Measurements from ENCODE around the gene KRTAP4-12.
"Not testable (repeated sequence)": the region's sequence is repeated elsewhere in the genome, so short reads cannot be mapped to it uniquely, and the experiment has no call there.

The KRTAP4-12 gene

DNA sequence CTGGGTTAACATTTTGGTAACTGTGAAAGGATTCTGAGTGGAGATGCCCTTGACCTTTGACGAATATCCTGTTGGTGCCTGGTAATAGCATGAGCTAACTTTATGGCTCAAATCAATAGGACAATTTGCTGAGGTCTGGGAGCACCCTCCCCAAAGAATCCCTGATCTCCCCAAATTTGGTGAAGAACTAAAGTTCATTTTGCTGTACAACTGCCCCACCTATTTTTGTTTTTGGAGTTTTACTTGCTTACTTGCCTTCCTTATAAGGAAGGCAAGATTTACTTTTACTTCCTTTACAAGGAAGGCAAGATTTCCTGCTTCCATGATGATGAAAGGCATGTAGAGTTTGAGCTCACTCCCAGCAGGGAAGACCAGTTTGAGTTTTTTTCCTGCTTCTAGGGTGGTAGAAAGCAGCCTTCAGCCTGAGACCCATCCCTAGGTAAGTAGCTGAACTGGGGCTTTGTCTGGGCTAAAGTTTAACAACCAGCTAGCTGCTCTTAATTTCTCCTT, 16.0 kb downstream of the KRTAP4-12 start:
- H3K36me3 ChIP-seq (ENCODE audit: control insufficient read depth, insufficient read depth, low read length) = no peaks in the 10 kb centered on the region
- peaks cover 30% of the 10 kb centered on the region for H3K9me3 ChIP-seq (ENCODE audit: control insufficient read depth, insufficient read depth, low read length)
- H3K27me3 ChIP-seq (ENCODE audit: control insufficient read depth, insufficient read depth, low read length) = no peaks in the 10 kb centered on the region
- H3K27ac ChIP-seq (ENCODE audit: low read depth, low read length) = peak overlapping the region; percentile 28
- H3K4me3 ChIP-seq (ENCODE audit: low read depth, low read length) = no peak overlapping the region
- peaks cover 21% of the 10 kb centered on the region for H3K4me1 ChIP-seq (ENCODE audit: control insufficient read depth, insufficient read depth, low read length)
- no peak overlapping the region; the same call in 1 of the 2 replicates for H3K9ac ChIP-seq (ENCODE audit: low read depth, low read length)

DNA sequence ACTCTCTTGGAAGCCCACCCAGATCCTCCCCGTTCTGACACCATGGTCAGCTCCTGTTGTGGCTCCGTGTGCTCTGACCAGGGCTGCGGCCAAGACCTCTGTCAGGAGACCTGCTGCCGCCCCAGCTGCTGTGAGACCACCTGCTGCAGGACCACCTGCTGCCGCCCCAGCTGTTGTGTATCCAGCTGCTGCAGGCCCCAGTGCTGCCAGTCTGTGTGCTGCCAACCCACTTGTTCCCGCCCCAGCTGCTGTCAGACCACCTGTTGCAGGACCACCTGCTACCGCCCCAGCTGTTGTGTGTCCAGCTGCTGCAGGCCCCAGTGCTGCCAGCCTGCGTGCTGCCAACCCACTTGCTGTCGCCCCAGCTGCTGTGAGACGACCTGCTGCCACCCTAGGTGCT, 18.6 kb downstream of the KRTAP4-12 start, which contains the start of gene KRTAP4-9:
KRTAP4-9 (plus strand) TSS at position 43 of the 400 bp plus-strand sequence; CDS start at position 43, 0 bp downstream.
- not testable (repeated sequence) for H3K36me3 ChIP-seq (ENCODE audit: control insufficient read depth, insufficient read depth, low read length); H3K9me3 ChIP-seq (ENCODE audit: control insufficient read depth, insufficient read depth, low read length); H3K9ac ChIP-seq (ENCODE audit: low read depth, low read length); H3K27ac ChIP-seq (ENCODE audit: low read depth, low read length); H3K4me3 ChIP-seq (ENCODE audit: low read depth, low read length); H3K27me3 ChIP-seq (ENCODE audit: control insufficient read depth, insufficient read depth, low read length)
- peaks cover 21% of the 10 kb centered on the region for H3K4me1 ChIP-seq (ENCODE audit: control insufficient read depth, insufficient read depth, low read length)

DNA sequence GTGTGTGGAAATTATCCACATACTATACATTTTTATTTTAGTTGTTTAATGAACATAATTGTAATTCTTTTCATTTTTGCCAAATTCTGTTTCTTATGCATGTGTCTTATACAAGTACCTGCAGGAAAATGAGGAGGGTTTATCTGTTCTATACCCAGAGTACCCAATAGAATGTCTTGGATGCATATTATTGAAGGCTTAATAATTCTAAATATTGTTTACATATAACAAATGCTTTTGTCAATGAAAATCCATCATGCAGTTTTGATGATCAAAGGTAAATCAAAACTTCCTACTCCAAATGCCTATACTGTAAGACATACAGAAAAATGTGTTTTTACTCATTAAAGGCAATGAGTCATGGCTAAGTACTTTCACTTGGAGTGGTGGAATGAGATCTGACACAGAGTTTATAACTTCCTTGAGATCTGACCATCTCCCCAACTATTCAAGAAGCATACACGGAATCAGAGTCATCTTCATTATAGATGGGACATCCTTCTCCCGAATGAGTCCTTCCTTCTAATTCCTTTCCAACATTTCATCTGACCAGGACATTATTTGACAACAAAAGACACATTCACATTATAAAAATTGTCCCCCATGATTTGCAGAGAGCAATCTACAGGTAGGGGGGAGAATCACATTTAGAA, 19.5 kb downstream of the KRTAP4-12 start:
- H3K27me3 ChIP-seq (ENCODE audit: control insufficient read depth, insufficient read depth, low read length); H3K27ac ChIP-seq (ENCODE audit: low read depth, low read length); H3K9ac ChIP-seq (ENCODE audit: low read depth, low read length); H3K36me3 ChIP-seq (ENCODE audit: control insufficient read depth, insufficient read depth, low read length); H3K9me3 ChIP-seq (ENCODE audit: control insufficient read depth, insufficient read depth, low read length); H3K4me3 ChIP-seq (ENCODE audit: low read depth, low read length): not testable (repeated sequence)
- peaks cover 21% of the 10 kb centered on the region for H3K4me1 ChIP-seq (ENCODE audit: control insufficient read depth, insufficient read depth, low read length)

- H3K36me3 ChIP-seq (ENCODE audit: control insufficient read depth, insufficient read depth, low read length) = no peaks in the 10 kb centered on the region
- no peak overlapping the region for H3K9ac ChIP-seq (ENCODE audit: low read depth, low read length)
- peaks cover 21% of the 10 kb centered on the region for H3K4me1 ChIP-seq (ENCODE audit: control insufficient read depth, insufficient read depth, low read length)
- no peak overlapping the region for H3K4me3 ChIP-seq (ENCODE audit: low read depth, low read length)
- 0 out of 2 replicates have a peak, but pooled peaks cover 8% of the 10 kb centered on the region for H3K9me3 ChIP-seq (ENCODE audit: control insufficient read depth, insufficient read depth, low read length)
- H3K27ac ChIP-seq (ENCODE audit: low read depth, low read length) = no peak overlapping the region
- H3K27me3 ChIP-seq (ENCODE audit: control insufficient read depth, insufficient read depth, low read length) = no peaks in the 10 kb centered on the region
Observed at GRCh38 chr17:41103896-41104295, 20.1 kb downstream of the KRTAP4-12 start.

DNA sequence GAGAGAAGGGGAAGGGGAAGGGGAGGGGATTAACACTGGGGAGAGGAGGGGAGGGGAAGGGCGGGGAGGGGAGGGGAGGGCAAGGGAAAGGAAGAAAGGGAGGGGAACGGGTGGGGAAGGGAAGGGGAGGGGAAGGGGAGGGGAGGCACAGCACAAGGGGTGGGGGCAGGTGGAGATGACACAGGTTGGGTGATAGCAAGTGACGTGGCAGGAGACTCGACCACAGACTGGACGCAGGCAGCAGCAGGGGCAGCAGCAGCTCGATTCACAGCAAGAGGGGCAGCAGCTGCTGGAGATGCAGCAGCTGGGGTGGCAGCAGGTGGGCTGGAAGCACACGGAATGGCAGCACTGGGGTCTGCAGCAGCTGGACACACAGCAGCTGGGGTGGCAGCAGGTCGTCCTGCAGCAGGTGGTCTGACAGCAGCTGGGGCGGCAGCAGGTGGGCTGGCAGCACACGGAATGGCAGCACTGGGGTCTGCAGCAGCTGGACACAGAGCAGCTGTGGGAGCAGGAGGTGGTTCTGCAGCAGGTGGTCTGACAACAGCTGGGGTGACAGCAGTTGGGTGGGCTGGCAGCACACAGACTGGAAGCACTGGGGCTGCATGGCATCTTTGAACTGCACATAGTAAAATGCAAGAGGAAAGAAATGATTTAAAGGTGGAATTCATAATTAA, 22.3 kb downstream of the KRTAP4-12 start, which contains the start of gene KRTAP4-16:
KRTAP4-16 (minus strand) TSS at position 624 of the 674 bp plus-strand sequence; CDS start at position 624, 0 bp downstream.
- no peaks in the 10 kb centered on the region for H3K27me3 ChIP-seq (ENCODE audit: control insufficient read depth, insufficient read depth, low read length)
- no peak within 1 kb of the TSS for H3K27ac ChIP-seq (ENCODE audit: low read depth, low read length)
- H3K9ac ChIP-seq (ENCODE audit: low read depth, low read length) = no peak within 1 kb of the TSS
- H3K4me1 ChIP-seq (ENCODE audit: control insufficient read depth, insufficient read depth, low read length) = peaks cover 4% of the 10 kb centered on the region; the same call in 1 of the 2 replicates
- H3K9me3 ChIP-seq (ENCODE audit: control insufficient read depth, insufficient read depth, low read length) = no peaks in the 10 kb centered on the region
- H3K36me3 ChIP-seq (ENCODE audit: control insufficient read depth, insufficient read depth, low read length) = no peaks in the 10 kb centered on the region
- H3K4me3 ChIP-seq (ENCODE audit: low read depth, low read length) = no peak within 1 kb of the TSS

- not testable (repeated sequence) for H3K4me1 ChIP-seq (ENCODE audit: control insufficient read depth, insufficient read depth, low read length); H3K4me3 ChIP-seq (ENCODE audit: low read depth, low read length); H3K27me3 ChIP-seq (ENCODE audit: control insufficient read depth, insufficient read depth, low read length); H3K9me3 ChIP-seq (ENCODE audit: control insufficient read depth, insufficient read depth, low read length); H3K9ac ChIP-seq (ENCODE audit: low read depth, low read length); H3K36me3 ChIP-seq (ENCODE audit: control insufficient read depth, insufficient read depth, low read length); H3K27ac ChIP-seq (ENCODE audit: low read depth, low read length)
Observed at GRCh38 chr17:41099682-41100480, 24.1 kb downstream of the KRTAP4-12 start.

- H3K27ac ChIP-seq (ENCODE audit: low read depth, low read length) = no peak overlapping the region
Observed at GRCh38 chr17:41098481-41098880, 25.5 kb downstream of the KRTAP4-12 start.

DNA sequence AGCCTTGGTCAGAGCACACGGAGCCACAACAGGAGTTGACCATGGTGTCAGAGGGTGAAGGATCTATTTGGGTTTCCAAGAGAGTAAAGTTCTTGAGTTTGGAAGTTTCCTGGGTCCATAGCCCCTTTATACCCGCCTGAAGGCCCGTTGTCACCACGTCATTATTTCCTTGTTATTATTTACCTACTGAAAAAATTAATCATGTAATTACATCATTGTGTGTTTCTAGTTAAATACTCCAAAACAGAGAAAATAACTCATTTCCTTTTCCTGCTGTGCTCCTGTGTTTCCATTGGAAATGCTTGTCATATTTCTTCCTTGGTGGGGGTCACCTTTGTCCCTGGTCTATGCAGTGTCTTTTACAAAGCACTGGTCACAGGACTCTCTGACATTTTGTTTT, 25.9 kb downstream of the KRTAP4-12 start, which contains the start of gene KRTAP4-8:
KRTAP4-8 (minus strand) TSS at position 101 of the 400 bp plus-strand sequence; CDS start at position 43, 58 bp downstream.
- H3K27me3 ChIP-seq (ENCODE audit: control insufficient read depth, insufficient read depth, low read length) = no peaks in the 10 kb centered on the region
- H3K36me3 ChIP-seq (ENCODE audit: control insufficient read depth, insufficient read depth, low read length) = no peaks in the 10 kb centered on the region
- no peak within 1 kb of the TSS for H3K27ac ChIP-seq (ENCODE audit: low read depth, low read length)
- H3K4me1 ChIP-seq (ENCODE audit: control insufficient read depth, insufficient read depth, low read length) = no peaks in the 10 kb centered on the region
- H3K9ac ChIP-seq (ENCODE audit: low read depth, low read length) = no peak within 1 kb of the TSS
- H3K4me3 ChIP-seq (ENCODE audit: low read depth, low read length) = no peak within 1 kb of the TSS
- H3K9me3 ChIP-seq (ENCODE audit: control insufficient read depth, insufficient read depth, low read length) = 0 out of 2 replicates have a peak, but pooled peaks cover 3% of the 10 kb centered on the region

More at GRCh38 chr17:41098481-41098880, 25.5 kb downstream of the KRTAP4-12 start:
- Histone ChIP-seq H3K27me3 (ENCODE audit: control insufficient read depth, insufficient read depth, low read length) (no peaks in the 10 kb centered on the region), H3K9me3 (ENCODE audit: control insufficient read depth, insufficient read depth, low read length) (0 out of 2 replicates have a peak, but pooled peaks cover 2% of the 10 kb centered on the region), H3K36me3 (ENCODE audit: control insufficient read depth, insufficient read depth, low read length) (no peaks in the 10 kb centered on the region), H3K4me1 (ENCODE audit: control insufficient read depth, insufficient read depth, low read length) (no peaks in the 10 kb centered on the region), H3K4me3 (ENCODE audit: low read depth, low read length) (no peak overlapping the region), H3K9ac (ENCODE audit: low read depth, low read length) (no peak overlapping the region)

DNA sequence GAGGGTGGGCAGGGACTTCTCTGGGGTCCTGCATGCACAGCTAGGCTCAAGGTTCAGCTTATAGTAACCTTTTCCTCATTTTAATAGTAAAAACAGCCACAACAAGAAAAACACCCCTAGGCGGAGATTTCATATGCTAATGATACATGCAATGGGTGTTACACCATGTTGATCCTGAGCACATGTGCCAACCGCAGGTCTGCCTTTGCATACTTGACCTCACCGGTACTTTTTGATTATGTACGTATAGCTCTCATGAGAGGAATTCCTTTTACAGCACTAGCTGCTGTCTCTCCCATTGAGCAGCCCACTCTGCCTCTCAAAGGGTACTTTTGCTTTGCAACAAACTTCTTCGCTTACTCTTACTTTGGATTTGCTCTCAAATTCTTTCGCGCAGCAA, 27.9 kb downstream of the KRTAP4-12 start:
- H3K9ac ChIP-seq (ENCODE audit: low read depth, low read length) = no peak overlapping the region
- H3K4me3 ChIP-seq (ENCODE audit: low read depth, low read length) = no peak overlapping the region
- no peaks in the 10 kb centered on the region for H3K27me3 ChIP-seq (ENCODE audit: control insufficient read depth, insufficient read depth, low read length)
- H3K36me3 ChIP-seq (ENCODE audit: control insufficient read depth, insufficient read depth, low read length) = no peaks in the 10 kb centered on the region
- H3K4me1 ChIP-seq (ENCODE audit: control insufficient read depth, insufficient read depth, low read length) = no peaks in the 10 kb centered on the region
- no peak overlapping the region for H3K27ac ChIP-seq (ENCODE audit: low read depth, low read length)
- H3K9me3 ChIP-seq (ENCODE audit: control insufficient read depth, insufficient read depth, low read length) = peaks cover 6% of the 10 kb centered on the region; the same call in 1 of the 2 replicates

- H3K36me3 ChIP-seq (ENCODE audit: control insufficient read depth, insufficient read depth, low read length); H3K4me1 ChIP-seq (ENCODE audit: control insufficient read depth, insufficient read depth, low read length); H3K4me3 ChIP-seq (ENCODE audit: low read depth, low read length); H3K9me3 ChIP-seq (ENCODE audit: control insufficient read depth, insufficient read depth, low read length); H3K27me3 ChIP-seq (ENCODE audit: control insufficient read depth, insufficient read depth, low read length); H3K9ac ChIP-seq (ENCODE audit: low read depth, low read length); H3K27ac ChIP-seq (ENCODE audit: low read depth, low read length): not testable (repeated sequence)
Observed at GRCh38 chr17:41088760-41089352, 35.1 kb downstream of the KRTAP4-12 start.
